Endothelial cell of umbilical vein (primary cell): ENCODE measurements around the gene KLK5. TPM values are rescaled to one million over a fixed set of nuclear protein-coding genes. Genes with fewer than 3 reads are reported as not detected.
A peak's percentile ranks its signal among the peaks of the same experiment; 100 is the strongest.

ENCODE experiments used
- Bru-seq: library from RNA; stranded (reverse); fragments of 400-500 nt; gene quantifications from one replicate; lab custom pipeline; 2021; lab: Mats Ljungman, UMichigan
- BruChase-seq, 2 experiments: library from RNA; stranded (reverse); fragments of 400-500 nt; gene quantifications; one replicate each; lab custom pipeline; 2021; lab: Mats Ljungman, UMichigan
- BruUV-seq: library from RNA; stranded (reverse); fragments of 400-500 nt; replicated peaks from 2 replicates; lab custom pipeline; 2021; lab: Mats Ljungman, UMichigan
- CTCF ChIA-PET: fragments of 300-600, 350-600 bp; sonication (Branson Sonifier 250); formaldehyde crosslinking; loops from one replicate; lab custom pipeline; 2021; ENCODE audit warnings: antibody characterized with exemption, inconsistent platforms; lab: Charles Lee
- POLR2A ChIA-PET: fragments of 300-600, 350-600 bp; sonication (Branson Sonifier 250); formaldehyde crosslinking; loops from one replicate; lab custom pipeline; 2021; ENCODE audit warnings: antibody characterized with exemption, inconsistent platforms; lab: Charles Lee
- DNase-seq: peaks from one replicate; pipeline ENCODE4 v3.0.0-alpha.2; 2011; ENCODE audit warnings: low read depth, low spot score
- FAIRE-seq: peaks from 2 replicates; lab custom pipeline; 2011; peaks lifted over from hg19 to GRCh38; lab: Jason Lieb, UNC
- H2AFZ ChIP-seq: 2 replicates; pipeline ENCODE4 v1.6.0; 2012; ENCODE audit warnings: low read depth, low read length, control low read depth, inconsistent platforms
- H3K27ac ChIP-seq: 2 replicates; pipeline ENCODE4 v1.5.1; 2011; ENCODE audit warnings: low read depth, mild to moderate bottlenecking, control low read depth, low read length, moderate library complexity; ENCODE audit not compliant: insufficient read depth
- H3K27me3 ChIP-seq, 2 experiments: 2 replicates each; pipeline versions ENCODE4 v1.6.0 to v1.6.1; 2011; ENCODE audit warnings: low read length in 2 of 2, mixed read lengths in 1 of 2; ENCODE audit not compliant: control insufficient read depth in 2 of 2, insufficient read depth in 2 of 2
- H3K36me3 ChIP-seq, 2 experiments: 2 replicates in 1 of 2; 3 replicates in 1 of 2; pipeline ENCODE4 v1.5.1; 2011; ENCODE audit warnings: low read length in 2 of 2, mild to moderate bottlenecking in 1 of 2, moderate library complexity in 1 of 2; ENCODE audit not compliant: control insufficient read depth in 2 of 2, insufficient read depth in 2 of 2; ENCODE audit errors: extremely low read depth in 1 of 2
- H3K4me1 ChIP-seq: 3 replicates; pipeline ENCODE4 v1.5.1; 2011; ENCODE audit warnings: mild to moderate bottlenecking, low read length; ENCODE audit not compliant: control insufficient read depth, insufficient read depth; ENCODE audit errors: extremely low read depth
- H3K4me2 ChIP-seq: 2 replicates; pipeline ENCODE4 v1.6.1; 2011; ENCODE audit warnings: low read length, control low read depth, mixed read lengths; ENCODE audit not compliant: insufficient read depth
- H3K4me3 ChIP-seq, 3 experiments: fragments of 200-600 bp in 1 of 3; sonication (generic), shearing (Covaris generic) in 1 of 3; replicated peaks in 1 of 3; 2 replicates each; pipeline ENCODE4 v1.5.1; 2011 to 2016; ENCODE audit warnings: control low read depth in 3 of 3, low read length in 3 of 3, mild to moderate bottlenecking in 2 of 3, inconsistent platforms in 1 of 3, low read depth in 1 of 3, moderate library complexity in 1 of 3; ENCODE audit not compliant: insufficient read depth in 1 of 3
- H3K79me2 ChIP-seq: 2 replicates; pipeline ENCODE4 v1.6.0; 2012; ENCODE audit warnings: low read length, inconsistent platforms; ENCODE audit not compliant: control insufficient read depth, insufficient read depth
- H3K9ac ChIP-seq: replicated peaks from 2 replicates; pipeline ENCODE3; 2011; ENCODE audit warnings: low read length, control low read depth; ENCODE audit not compliant: insufficient read depth; ENCODE audit errors: extremely low read depth
- H3K9me1 ChIP-seq: replicated peaks from 3 replicates; pipeline ENCODE4 v1.6.0; 2011; ENCODE audit warnings: mild to moderate bottlenecking, low read length; ENCODE audit not compliant: control insufficient read depth, insufficient read depth; ENCODE audit errors: extremely low read depth
- H3K9me3 ChIP-seq: replicated peaks from 2 replicates; pipeline ENCODE4 v1.5.1; 2012; ENCODE audit warnings: low read length, inconsistent platforms; ENCODE audit not compliant: control insufficient read depth, insufficient read depth
- H4K20me1 ChIP-seq: replicated peaks from 2 replicates; pipeline ENCODE3; 2011; ENCODE audit warnings: mild to moderate bottlenecking, low read length; ENCODE audit not compliant: control insufficient read depth, insufficient read depth; ENCODE audit errors: extremely low read depth
- EZH2 ChIP-seq: IDR thresholded peaks from 2 replicates; pipeline ENCODE4 v1.6.1; 2012; ENCODE audit warnings: borderline replicate concordance, low read depth, mild to moderate bottlenecking, moderate library complexity, low read length, inconsistent platforms; ENCODE audit not compliant: severe bottlenecking
- FOS ChIP-seq: IDR thresholded peaks from 2 replicates; pipeline ENCODE4 v1.6.1; 2011; ENCODE audit warnings: mild to moderate bottlenecking, low read length, moderate library complexity, borderline replicate concordance; ENCODE audit not compliant: insufficient read depth
- GATA2 ChIP-seq: IDR thresholded peaks from 2 replicates; pipeline ENCODE4 v1.7.0; 2011; ENCODE audit warnings: low read depth, mild to moderate bottlenecking, moderate library complexity, mixed read lengths, low read length; ENCODE audit not compliant: insufficient read length, insufficient read depth
- JUN ChIP-seq: IDR thresholded peaks from 2 replicates; pipeline ENCODE4 v1.6.1; 2011; ENCODE audit warnings: borderline replicate concordance, low read depth; ENCODE audit not compliant: insufficient read length, insufficient read depth
- MAX ChIP-seq: IDR thresholded peaks from 2 replicates; pipeline ENCODE4 v1.6.1; 2011; ENCODE audit not compliant: insufficient read depth, insufficient read length
- MYC ChIP-seq: IDR thresholded peaks from one replicate; pipeline ENCODE4 v1.6.1; 2011; ENCODE audit warnings: mild to moderate bottlenecking, low read depth, low read length
- POLR2A ChIP-seq: IDR thresholded peaks from 2 replicates; pipeline ENCODE4 v1.6.1; 2012; ENCODE audit warnings: low read depth, mild to moderate bottlenecking, control low read depth, low read length
- POLR2AphosphoS5 ChIP-seq: IDR thresholded peaks from 2 replicates; pipeline ENCODE4 v1.6.1; 2012; ENCODE audit warnings: low read depth, mild to moderate bottlenecking, control low read depth, low read length, moderate library complexity; ENCODE audit not compliant: insufficient read depth
- dilution Hi-C: fragments of 300-500 bp; cut with MboI; formaldehyde crosslinking; loops from one replicate; pipeline ENCODE4 v1.15.0; 2019; ENCODE audit warnings: low sequenced_read_pairs; ENCODE audit not compliant: extremely low pct_ligation_motif_present
- intact Hi-C: fragments of 100-400 bp; cut with micrococcal nuclease; formaldehyde crosslinking; loops from one replicate; pipeline ENCODE4 v1.10.0; 2022
- long read RNA-seq: library from polyadenylated mRNA; stranded (forward); transcript quantifications from one replicate; pipeline ENCODE4 v2.0.0, GENCODE V29; 2021
- polyA minus RNA-seq, 3 experiments: library from RNA; depleted of rRNA, polyadenylated mRNA; stranded (reverse); fragments of >200 nt; gene quantifications; 1 replicate in 1 of 3; 2 replicates in 2 of 3; pipeline ENCODE4 v1.2.3, GENCODE V29; 2011
- polyA plus RNA-seq, 4 experiments: library from polyadenylated mRNA; depleted of rRNA in 3 of 4; stranded (reverse) in 3 of 4; unstranded in 1 of 4; fragments of >200 nt; gene quantifications; 2 replicates each; pipeline versions ENCODE4 v1.2.1 to v1.2.3, GENCODE V29; 2011 to 2012; ENCODE audit warnings: missing spikeins in 1 of 4
- total RNA-seq: library from RNA; stranded (reverse); gene quantifications from 2 replicates; pipeline ENCODE4 v1.2.3, GENCODE V29; 2021
- TF ChIP-seq, protein P1 (sequence below), 2 donors: IDR thresholded peaks; 1 replicate in 1 of 2; 2 replicates in 1 of 2; pipeline ENCODE4 v1.5.1; 2011; ENCODE audit warnings: low read length in 2 of 2, mild to moderate bottlenecking in 2 of 2, moderate library complexity in 2 of 2, control low read depth in 1 of 2, inconsistent platforms in 1 of 2, low read depth in 1 of 2; ENCODE audit not compliant: insufficient read depth in 1 of 2; ENCODE audit errors: extremely low read depth in 1 of 2

Gene KLK5
- total RNA-seq (not detected in 2 replicates), polyA plus RNA-seq (not detected in 2 replicates), polyA minus RNA-seq (not detected in 2 replicates), Bru-seq, nascent RNA (not detected), BruChase-seq, experiment 1, labeled RNA remaining after a 6-hour chase (percentile 8 among the genes with signal in this experiment), BruChase-seq, experiment 2, labeled RNA remaining after a 2-hour chase (not detected)
- not detected in 2 replicates for polyA plus RNA-seq (2011; cell fraction: cytosol; rRNA removed)
- polyA plus RNA-seq (2011; cell fraction: nucleus; rRNA removed), result not detected in 2 replicates
- polyA plus RNA-seq (2012), result not detected in 2 replicates
- polyA minus RNA-seq (2011; cell fraction: cytosol; rRNA and poly(A)+ RNA removed), result not detected
- not detected in 2 replicates for polyA minus RNA-seq (2011; cell fraction: nucleus; rRNA and poly(A)+ RNA removed)
- long read RNA-seq, result 0 reads

- Histone ChIP-seq H3K27ac (no peak within 1 kb of the TSS), H2AFZ (no peak within 1 kb of the TSS), H3K4me3 (no peak within 1 kb of the TSS), H3K79me2 (no peaks in the 10 kb centered on the region), H3K4me2 (no peak within 1 kb of the TSS), H4K20me1 (no peaks in the 10 kb centered on the region), H3K9me3 (no peaks in the 10 kb centered on the region), H3K27me3 (no peaks in the 10 kb centered on the region), H3K9me1 (no peaks in the 10 kb centered on the region), H3K9ac (no peak within 1 kb of the TSS), H3K36me3 (no peaks in the 10 kb centered on the region), H3K4me1 (no peaks in the 10 kb centered on the region)
- FAIRE-seq, result no peak
- TF ChIP-seq POLR2AphosphoS5 (no peak), POLR2A (no peak), MAX (no peak), FOS (no peak), EZH2 (no peak), MYC (no peak), JUN (no peak), GATA2 (no peak)
- TF ChIP-seq, protein P1, sequence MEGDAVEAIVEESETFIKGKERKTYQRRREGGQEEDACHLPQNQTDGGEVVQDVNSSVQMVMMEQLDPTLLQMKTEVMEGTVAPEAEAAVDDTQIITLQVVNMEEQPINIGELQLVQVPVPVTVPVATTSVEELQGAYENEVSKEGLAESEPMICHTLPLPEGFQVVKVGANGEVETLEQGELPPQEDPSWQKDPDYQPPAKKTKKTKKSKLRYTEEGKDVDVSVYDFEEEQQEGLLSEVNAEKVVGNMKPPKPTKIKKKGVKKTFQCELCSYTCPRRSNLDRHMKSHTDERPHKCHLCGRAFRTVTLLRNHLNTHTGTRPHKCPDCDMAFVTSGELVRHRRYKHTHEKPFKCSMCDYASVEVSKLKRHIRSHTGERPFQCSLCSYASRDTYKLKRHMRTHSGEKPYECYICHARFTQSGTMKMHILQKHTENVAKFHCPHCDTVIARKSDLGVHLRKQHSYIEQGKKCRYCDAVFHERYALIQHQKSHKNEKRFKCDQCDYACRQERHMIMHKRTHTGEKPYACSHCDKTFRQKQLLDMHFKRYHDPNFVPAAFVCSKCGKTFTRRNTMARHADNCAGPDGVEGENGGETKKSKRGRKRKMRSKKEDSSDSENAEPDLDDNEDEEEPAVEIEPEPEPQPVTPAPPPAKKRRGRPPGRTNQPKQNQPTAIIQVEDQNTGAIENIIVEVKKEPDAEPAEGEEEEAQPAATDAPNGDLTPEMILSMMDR (IDR thresholded peaks at IDR 0.05; ENCODE audit: extremely low read depth in 1 of 2, insufficient read depth in 1 of 2, low read depth in 1 of 2, low read length in 2 of 2), result no peak
- DNase-seq, result no peak
- POLR2A ChIA-PET, result no interaction called here
- no TSS peak for BruUV-seq
- dilution Hi-C loops, result no loop called here
- intact Hi-C loops, result no loop called here
- CTCF ChIA-PET, result no interaction called here
Measured at GRCh38 chr19:50952910-50953309, at the start of gene KLK5. TSS of gene KLK5 (minus strand) at chr19:50953038. CDS start at chr19:50952657, 381 bp downstream.
